GM21526 (cell line): ENCODE data around the gene CXCL17.
"Not testable (repeated sequence)": the region's sequence is repeated elsewhere in the genome, so short reads cannot be mapped to it uniquely, and the experiment has no call there.

Experiments used
- ATAC-seq: cut with Tn5 transposase; IDR thresholded peaks from one replicate; pipeline ENCODE4 v1.9.1; 2021; ENCODE audit warnings: moderate library complexity; ENCODE audit not compliant: unreplicated experiment, low FRiP score

The CXCL17 gene

GRCh38 chr19:42466521-42467182 lies 23.9 kb upstream of the CXCL17 start:
- peak; percentile 30 for ATAC-seq

DNA sequence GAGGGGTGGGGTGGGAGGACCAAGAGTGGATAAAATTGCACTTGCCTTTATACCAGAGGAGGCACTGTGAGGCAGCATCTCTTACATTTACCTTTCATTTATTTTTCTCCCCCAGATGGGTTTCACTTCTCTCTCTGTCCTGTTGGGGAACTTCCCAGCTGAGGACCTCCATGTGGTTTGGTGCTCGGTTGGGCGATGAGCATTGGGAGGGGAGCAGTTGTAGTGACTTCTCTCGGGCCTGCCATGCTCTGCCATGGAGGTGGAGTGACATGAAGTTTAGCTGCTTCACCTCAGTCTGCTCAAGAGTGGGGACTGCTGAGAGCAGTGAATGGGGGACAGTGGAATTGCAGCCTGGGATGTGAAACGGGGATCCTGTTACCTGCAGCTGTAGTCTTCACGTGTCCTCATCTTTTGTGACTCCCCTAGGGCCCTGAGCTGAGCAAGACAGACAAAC lies 23.1 kb upstream of the CXCL17 start:
- peak; percentile 78 for ATAC-seq

- no peak for ATAC-seq
These were observed 19.1 kb upstream of the CXCL17 start for GRCh38 chr19:42461700-42462324.

DNA sequence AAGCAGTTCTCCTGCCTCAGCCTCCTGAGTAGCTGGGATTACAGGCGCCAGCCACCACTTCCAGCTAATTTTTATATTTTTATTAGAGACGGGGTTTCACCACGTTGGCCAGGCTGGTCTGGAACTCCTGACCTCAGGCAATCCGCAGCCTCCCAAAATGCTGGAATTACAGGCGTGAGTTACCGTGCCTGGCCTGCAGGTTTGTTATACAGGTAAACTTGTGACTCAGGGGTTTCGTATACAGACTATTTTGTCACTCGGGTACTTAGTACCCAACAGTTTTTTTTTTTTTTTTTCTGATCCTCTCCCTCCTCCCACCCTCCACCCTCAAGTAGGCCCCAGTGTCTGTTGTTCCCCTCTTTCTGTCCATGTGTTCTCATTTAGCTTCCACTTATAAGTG lies 18.5 kb upstream of the CXCL17 start:
- not testable (repeated sequence) for ATAC-seq

DNA sequence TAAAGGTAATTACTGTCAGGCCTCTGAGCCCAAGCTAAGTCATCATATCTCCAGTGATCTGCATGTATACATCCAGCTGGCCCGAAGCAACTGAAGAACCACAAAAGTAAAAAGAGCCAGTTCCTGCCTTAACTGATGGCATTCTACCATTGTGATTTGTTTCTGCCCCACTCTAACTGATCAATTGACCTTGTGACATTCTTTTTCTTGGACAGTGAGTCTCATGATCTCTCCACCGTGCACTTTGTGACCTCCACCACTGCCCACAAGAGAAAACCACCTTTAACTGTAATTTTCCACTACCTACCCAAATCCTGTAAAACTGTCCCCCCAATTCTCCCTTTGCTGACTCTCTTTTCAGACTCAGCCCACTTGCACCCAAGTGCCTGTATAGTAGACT lies 17.2 kb upstream of the CXCL17 start:
- no peak for ATAC-seq

- no peak for ATAC-seq
These were observed 12.9 kb upstream of the CXCL17 start for GRCh38 chr19:42455621-42456081.

DNA sequence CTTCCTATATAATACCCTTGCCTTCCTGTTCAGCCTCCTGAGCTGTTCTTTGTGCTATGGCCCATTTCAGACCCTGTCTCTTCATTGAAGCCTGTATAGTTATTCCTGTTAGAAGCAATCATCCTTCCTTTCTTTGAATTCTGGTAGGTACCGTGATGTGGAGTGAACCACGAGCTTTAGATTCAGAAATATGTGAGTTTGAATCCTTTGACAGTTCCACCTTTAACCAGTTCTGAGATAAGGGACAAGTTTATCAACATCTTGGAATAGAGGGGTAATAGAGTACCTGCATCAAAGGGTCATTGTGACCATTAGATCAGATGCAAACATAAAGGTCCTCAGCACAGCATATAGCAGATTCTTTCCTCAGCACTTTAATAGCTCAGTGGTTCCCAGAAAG lies 12.3 kb upstream of the CXCL17 start:
- no peak for ATAC-seq

GRCh38 chr19:42452590-42452989 lies 9.8 kb upstream of the CXCL17 start:
- ATAC-seq: no peak

DNA sequence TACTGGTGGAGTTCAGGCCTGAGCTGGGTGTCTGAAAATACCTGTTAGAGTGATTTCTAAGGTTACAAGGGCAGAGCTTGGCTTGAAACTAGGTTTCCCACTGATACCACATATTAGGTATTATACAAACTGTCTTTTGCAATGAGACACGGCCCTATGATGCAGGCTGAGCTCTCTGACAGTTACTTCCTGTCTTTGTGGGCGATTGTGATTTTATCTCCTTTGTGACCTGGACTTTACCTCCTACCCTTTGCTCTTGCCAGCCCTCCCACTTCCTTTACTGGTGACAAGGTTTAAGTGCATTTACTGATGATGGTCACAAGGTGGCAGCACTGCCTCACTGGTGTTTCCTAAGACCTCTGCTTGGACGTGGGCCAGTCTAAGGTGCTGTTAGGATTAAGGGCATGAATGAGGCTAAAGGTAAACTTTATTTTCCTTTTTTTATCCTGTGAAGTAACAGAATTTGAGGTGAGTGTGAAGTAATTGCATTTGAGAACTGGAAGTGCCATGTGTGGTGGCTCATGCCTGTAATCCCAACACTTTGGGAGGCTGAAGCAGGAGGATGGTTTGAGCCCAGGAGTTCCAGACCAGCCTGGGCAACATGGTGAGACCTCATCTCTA lies 7.7 kb upstream of the CXCL17 start:
- ATAC-seq: peak; percentile 91

DNA sequence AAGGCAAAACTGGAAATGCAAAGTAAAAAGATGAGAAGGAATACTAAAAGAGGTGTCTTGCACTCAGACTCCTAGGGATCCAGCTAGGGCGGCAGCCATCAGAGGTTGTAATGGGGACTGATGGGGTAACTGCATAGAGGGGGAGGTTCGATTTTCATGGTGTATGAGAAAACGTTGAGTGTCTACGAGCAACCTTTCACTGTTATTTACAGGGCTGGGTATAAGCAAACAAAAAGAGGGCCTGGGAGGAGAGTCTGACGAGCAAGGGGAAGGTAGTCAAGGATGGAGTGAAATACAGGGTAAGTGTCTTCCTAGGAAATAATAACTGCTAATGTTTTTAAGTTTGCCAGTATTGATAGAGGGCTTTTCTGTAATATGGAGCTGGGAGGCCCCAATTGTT lies 5.6 kb upstream of the CXCL17 start:
- not testable (repeated sequence) for ATAC-seq

DNA sequence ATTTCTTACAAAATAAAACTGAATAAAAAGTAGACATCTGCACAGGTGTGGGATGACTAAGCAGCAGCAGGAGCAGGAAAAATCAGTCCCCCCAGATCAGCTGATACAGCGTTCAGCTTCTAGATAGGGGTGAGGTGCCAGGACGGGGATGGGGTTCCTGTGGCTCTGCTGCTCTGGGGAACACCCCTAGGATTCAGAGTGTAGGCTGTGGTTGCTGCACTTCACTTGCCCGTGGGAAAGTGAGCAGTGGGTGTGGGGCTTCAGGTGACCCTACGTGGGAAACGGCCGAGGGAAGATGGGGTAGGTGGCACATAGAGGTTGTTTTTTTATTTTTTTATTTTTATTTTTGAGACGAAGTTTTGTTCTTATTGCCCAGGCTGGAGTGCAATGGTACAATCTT lies 3.2 kb upstream of the CXCL17 start:
- no peak for ATAC-seq

- no peak for ATAC-seq
These were observed 1.2 kb upstream of the CXCL17 start for GRCh38 chr19:42443944-42444398.

- no peak for ATAC-seq
These were observed 1.7 kb downstream of the CXCL17 start for GRCh38 chr19:42441049-42441445.

DNA sequence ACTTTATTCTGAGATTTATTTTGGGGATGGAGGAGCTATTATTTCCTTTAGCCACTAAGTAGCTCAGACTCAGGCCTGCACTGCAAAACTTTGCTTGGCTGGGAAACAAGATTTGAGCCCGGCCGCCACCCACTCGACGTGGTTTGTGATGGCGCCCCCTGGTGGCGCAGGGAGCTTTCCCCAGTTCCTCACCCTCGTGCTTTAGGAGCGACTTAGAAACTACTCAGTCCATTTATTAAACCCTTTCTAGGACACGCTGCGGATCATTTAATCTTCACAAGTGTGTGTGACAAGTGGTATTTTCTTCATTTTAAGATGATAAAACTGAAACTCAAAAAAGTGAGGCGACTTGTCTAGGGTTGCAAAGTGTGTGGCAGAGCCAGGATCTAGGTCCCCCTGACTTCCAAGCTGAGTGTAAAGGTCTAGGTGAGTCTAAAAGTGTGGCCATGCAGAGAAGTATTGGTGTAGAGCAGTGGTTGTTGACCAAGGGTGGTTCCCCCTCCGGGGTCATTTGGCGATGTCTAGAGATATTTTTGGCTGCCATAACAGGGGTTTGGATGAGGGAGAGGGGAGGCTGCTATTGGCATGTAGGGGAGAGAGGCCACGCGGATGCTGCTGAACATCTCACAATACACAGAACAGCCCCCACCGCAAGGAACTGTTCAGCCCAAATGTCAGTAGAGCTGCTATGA lies 2.2 kb downstream of the CXCL17 start:
- no peak for ATAC-seq

DNA sequence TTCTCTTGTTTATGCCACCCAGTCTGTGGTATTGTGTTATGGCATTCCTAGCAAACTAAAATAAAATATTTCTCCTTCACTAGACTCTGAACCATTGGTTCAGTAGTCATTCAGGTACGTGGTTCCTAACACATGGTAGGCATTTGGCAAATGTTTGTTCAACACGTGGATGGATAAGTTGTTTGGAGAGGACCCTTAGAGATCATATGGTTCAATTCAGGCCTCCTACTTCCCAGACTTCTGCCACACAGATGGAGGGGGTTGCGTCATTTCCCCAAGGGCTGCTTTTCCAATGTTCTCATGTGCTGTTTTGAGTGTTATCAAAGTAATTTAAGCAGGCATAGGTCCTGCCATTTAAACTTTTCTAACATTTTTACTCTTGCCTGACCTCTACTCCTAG lies 6.7 kb downstream of the CXCL17 start:
- ATAC-seq: no peak

- no peak for ATAC-seq
These were observed 7.4 kb downstream of the CXCL17 start for GRCh38 chr19:42435316-42435715.

DNA sequence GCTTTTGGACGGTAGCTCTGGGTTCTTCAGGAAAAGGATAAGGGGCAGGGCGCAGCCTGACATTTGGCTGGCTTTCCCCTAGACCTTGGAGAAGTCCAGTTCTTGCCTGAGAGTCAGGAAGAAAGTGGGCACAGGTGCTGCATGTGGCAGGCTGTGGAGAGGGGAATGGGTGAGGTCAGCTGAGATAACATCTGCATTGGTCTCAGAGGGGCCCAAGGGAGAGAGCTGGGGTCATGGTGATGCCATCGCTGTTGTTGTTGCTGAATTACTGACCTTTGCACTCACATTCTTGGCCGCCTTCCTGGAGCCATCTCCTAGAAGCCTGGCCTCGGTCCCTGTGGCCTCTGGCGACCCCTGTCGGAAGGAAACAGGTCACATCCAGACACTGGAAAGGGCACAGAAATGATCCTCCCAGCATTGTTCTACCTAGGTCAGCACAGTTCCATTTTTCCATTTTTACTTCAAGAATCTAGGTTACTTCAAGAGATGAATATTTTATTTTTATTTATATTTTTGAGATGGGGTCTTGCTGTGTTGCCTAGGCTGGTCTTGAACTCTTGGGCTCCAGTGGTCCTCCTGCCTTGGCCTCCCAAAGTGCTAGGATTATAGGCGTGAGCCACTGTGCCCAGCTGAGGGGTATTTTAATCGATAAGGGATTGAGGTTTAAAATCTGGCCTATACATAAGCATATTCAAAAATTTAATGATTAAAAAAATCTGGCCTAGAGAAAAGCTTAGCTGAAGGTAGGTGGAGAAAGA lies 9.1 kb downstream of the CXCL17 start:
- ATAC-seq: peak; percentile 55

DNA sequence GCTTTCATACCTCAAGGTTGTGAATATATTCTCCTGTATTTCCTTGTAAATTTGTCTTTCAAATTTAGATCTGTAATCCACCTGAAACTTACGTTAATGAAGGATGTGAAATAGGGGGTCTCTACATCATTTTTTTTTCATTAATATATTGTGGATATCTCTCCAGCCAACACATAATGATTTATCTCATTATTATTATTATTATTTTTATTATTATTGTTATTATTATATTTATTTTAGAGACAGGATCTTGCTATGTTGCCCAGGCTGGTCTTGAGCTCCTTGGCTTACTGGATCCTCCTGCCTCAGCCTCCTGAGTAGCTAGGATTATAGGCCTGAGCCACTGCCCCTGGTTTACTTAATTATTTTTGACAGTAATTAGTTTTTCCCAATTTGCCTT lies 11.3 kb downstream of the CXCL17 start:
- no peak for ATAC-seq

DNA sequence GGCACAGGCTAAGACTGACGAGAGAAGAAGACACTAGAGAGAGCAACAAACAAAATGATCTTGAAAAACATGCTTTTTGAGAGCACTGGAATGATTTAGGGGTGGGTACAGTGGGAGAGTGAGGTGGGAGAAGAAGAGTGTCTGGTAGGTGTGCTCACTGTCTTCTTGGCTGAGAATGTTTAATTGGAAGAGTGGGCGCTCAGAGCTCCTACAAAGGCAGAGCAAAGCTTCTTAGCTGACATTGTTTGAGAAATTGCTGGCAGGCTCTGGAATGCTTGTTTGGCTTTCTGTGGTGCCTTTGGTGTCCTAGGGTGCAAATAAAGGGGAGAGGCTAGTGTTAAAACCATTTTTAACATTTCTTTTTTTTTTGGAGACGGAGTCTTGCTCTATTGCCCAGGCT lies 14.1 kb downstream of the CXCL17 start:
- ATAC-seq: no peak

DNA sequence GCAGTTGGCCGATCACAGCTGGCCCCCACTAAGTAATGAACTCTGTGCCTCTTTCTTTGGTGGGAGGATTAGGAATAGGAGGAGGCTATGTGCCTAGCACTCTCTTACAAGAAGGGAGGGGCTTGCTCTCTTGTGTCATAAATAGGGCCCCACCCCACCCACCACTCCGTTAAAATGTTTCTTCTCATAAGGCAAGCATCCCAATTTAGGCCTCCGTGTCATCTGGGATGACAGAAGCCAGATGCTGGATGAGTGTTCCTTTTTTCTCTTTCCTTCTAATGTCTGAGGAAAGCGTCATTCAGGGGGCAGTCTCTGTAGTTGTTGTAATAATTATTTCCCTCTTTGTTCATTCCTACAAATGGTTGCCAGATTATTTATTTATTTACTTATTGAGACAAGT lies 15.4 kb downstream of the CXCL17 start, which contains the start of gene LIPE:
Gene LIPE, minus strand, starts transcription at position 76 of the 400 bp plus-strand sequence. CDS start 239 bp downstream, outside the sequence.
- no peak for ATAC-seq
